GM19438 (cell line): ENCODE results near the gene B9D1.
A peak's percentile ranks its signal among the peaks of the same experiment; 100 is the strongest.

ENCODE experiments used
- ATAC-seq: cut with Tn5 transposase; IDR thresholded peaks from one replicate; pipeline ENCODE4 v1.9.1; 2021; ENCODE audit warnings: low read depth; ENCODE audit not compliant: unreplicated experiment

B9D1 gene

GRCh38 chr17:19377602-19378415 lies 15.3 kb upstream of the B9D1 start:
- peak; percentile 94 for ATAC-seq

GRCh38 chr17:19376811-19377210 lies 14.3 kb upstream of the B9D1 start:
- no peak for ATAC-seq

GRCh38 chr17:19375732-19376131 lies 13.2 kb upstream of the B9D1 start:
- no peak for ATAC-seq

- no peak for ATAC-seq
Observed at GRCh38 chr17:19374136-19374535, 11.6 kb upstream of the B9D1 start.

- ATAC-seq, result no peak
Observed at GRCh38 chr17:19372866-19373504, 10.5 kb upstream of the B9D1 start.

GRCh38 chr17:19372439-19372838 lies 9.9 kb upstream of the B9D1 start:
- no peak for ATAC-seq

- no peak for ATAC-seq
Observed at GRCh38 chr17:19372011-19372370, 9.5 kb upstream of the B9D1 start.

- no peak for ATAC-seq
Observed at GRCh38 chr17:19371259-19372010, 8.9 kb upstream of the B9D1 start.

- ATAC-seq, result peak; percentile 86
Observed at GRCh38 chr17:19370493-19370960, 8.0 kb upstream of the B9D1 start.

GRCh38 chr17:19369846-19370492 lies 7.4 kb upstream of the B9D1 start:
- peak; percentile 7 for ATAC-seq

GRCh38 chr17:19369107-19369778 lies 6.7 kb upstream of the B9D1 start:
- ATAC-seq, result no peak

- no peak for ATAC-seq
Observed at GRCh38 chr17:19368229-19368628, 5.7 kb upstream of the B9D1 start.

- no peak for ATAC-seq
Observed at GRCh38 chr17:19366637-19366972, 4.1 kb upstream of the B9D1 start.

- ATAC-seq, result no peak
Observed at GRCh38 chr17:19365833-19366636, 3.5 kb upstream of the B9D1 start.

GRCh38 chr17:19365499-19365817 lies 2.9 kb upstream of the B9D1 start:
- no peak for ATAC-seq

GRCh38 chr17:19364699-19365498 lies 2.4 kb upstream of the B9D1 start:
- ATAC-seq, result no peak

- no peak for ATAC-seq
Observed at GRCh38 chr17:19363460-19364035, 1.0 kb upstream of the B9D1 start.

GRCh38 chr17:19363114-19363438 lies 553 bp upstream of the B9D1 start:
- no peak for ATAC-seq

GRCh38 chr17:19361944-19362276 lies 613 bp downstream of the B9D1 start:
- no peak for ATAC-seq
